Sigmoid colon (tissue), 4 donors: ENCODE data around the gene PTRH1.

Experiments used
- CTCF ChIP-seq, 4 experiments: fragments of 450-650 bp in 3 of 4; fragments of 200-600 bp in 1 of 4; IDR thresholded peaks; one replicate each; pipeline ENCODE4 v1.5.1; 2016 to 2019; ENCODE audit warnings: antibody characterized with exemption in 4 of 4, mild to moderate bottlenecking in 3 of 4, moderate library complexity in 2 of 4
- EP300 ChIP-seq, 4 donors: sonication (generic); formaldehyde crosslinking; IDR thresholded peaks; one replicate each; pipeline ENCODE4 v1.6.1; 2017; ENCODE audit warnings: antibody characterized with exemption in 4 of 4

- TF ChIP-seq CTCF (IDR thresholded peaks at IDR 0.05), result no peak
- no peak for TF ChIP-seq EP300 (IDR thresholded peaks at IDR 0.05)
These were observed 5.9 kb upstream of the PTRH1 start for GRCh38 chr9:127721391-127721821.
